Transverse colon (tissue), 4 donors: Measurements from ENCODE around the gene ERC2.

Experiments
- CTCF ChIP-seq, 5 experiments: fragments of 200-600 bp in 3 of 5; fragments of 450-650 bp in 2 of 5; sonication (generic) in 3 of 5; IDR thresholded peaks; 1 replicate in 2 of 5; 2 replicates in 3 of 5; pipeline ENCODE4 v1.5.1; 2016 to 2017; ENCODE audit warnings: antibody characterized with exemption in 5 of 5, inconsistent platforms in 3 of 5, mild to moderate bottlenecking in 2 of 5, moderate library complexity in 1 of 5
- POLR2AphosphoS5 ChIP-seq, 3 donors: sonication (generic); formaldehyde crosslinking; IDR thresholded peaks; one replicate each; pipeline ENCODE4 v1.6.1; 2016; ENCODE audit warnings: antibody characterized with exemption in 3 of 3

- TF ChIP-seq POLR2AphosphoS5 (IDR thresholded peaks at IDR 0.05) (no peak), CTCF (IDR thresholded peaks at IDR 0.05) (no peak)
Observed at GRCh38 chr3:55629432-55629831, 838.8 kb downstream of the ERC2 start.
